ENCODE results near the gene CD200.

The CD200 gene

DNA sequence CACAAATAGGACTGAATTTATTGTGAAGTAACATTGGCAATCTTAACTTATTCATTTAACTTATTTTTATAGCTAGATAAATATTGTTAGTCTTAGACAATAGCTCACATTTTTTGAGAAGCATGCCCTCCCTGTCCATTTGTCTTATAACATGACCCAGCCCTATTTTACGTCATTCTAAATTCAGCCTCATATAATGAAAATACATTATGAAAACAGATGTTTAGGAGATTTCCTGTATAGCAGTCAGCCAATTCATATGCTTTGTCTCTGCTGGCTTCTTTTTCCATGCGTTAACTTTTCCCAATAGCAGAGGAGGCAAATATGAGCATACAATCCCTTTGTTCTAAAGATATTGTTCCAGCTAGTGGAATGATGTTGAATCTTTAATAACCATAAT, 29.3 kb downstream of the CD200 start:
- Histone ChIP-seq H3K27me3 (ENCODE audit: insufficient read depth, insufficient read length) (no peaks in the 10 kb centered on the region), H3K9ac (ENCODE audit: insufficient read length, low read depth) (no peak overlapping the region), H3K4me3 (ENCODE audit: insufficient read length, low read depth) (no peak overlapping the region), H3K4me1 (ENCODE audit: insufficient read depth, insufficient read length) (no peaks in the 10 kb centered on the region), H3K36me3 (ENCODE audit: insufficient read depth, insufficient read length, low read length) (peaks cover 22% of the 10 kb centered on the region), H3K9me3 (ENCODE audit: insufficient read depth, low read length) (no peaks in the 10 kb centered on the region)
- no peak for TF ChIP-seq SUZ12 (IDR thresholded peaks at IDR 0.05; ENCODE audit: extremely low read depth, insufficient read depth, insufficient read length)
- no peak for TF ChIP-seq YY1 (IDR thresholded peaks at IDR 0.05; ENCODE audit: insufficient read depth, insufficient read length)
- no peak for TF ChIP-seq ZNF274 (IDR thresholded peaks at IDR 0.05; ENCODE audit: low read depth, low read length)
- no peak for DNase-seq (ENCODE audit: low read depth, low spot score)

DNA sequence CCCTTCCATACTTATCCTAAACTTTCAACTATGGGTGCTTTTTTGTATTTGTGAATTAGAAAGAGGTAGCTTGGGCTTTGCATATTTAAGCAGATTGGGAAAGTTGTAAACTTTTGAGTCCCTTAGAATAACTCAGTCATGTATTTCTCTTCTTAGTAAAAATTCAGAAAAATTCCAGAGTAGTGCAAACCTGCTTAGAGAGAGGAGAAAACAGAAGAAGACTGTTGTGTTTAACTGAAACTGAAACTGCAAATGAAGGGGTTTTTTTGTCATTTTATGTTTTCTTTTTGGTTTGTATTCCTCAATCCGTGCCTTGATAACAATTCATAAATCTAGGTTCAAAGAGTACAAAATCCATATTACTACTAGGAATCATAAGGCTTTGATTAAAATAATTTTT, 31.3 kb downstream of the CD200 start:
- no peaks in the 10 kb centered on the region for H3K9me3 ChIP-seq (ENCODE audit: insufficient read depth, low read length)
- H3K4me3 ChIP-seq (ENCODE audit: insufficient read length, low read depth) = no peak overlapping the region
- no peak for DNase-seq (ENCODE audit: low read depth, low spot score)
- H3K27me3 ChIP-seq (ENCODE audit: insufficient read depth, insufficient read length) = no peaks in the 10 kb centered on the region
- no peak overlapping the region for H3K9ac ChIP-seq (ENCODE audit: insufficient read length, low read depth)
- peaks cover 20% of the 10 kb centered on the region for H3K36me3 ChIP-seq (ENCODE audit: insufficient read depth, insufficient read length, low read length)
- TF ChIP-seq YY1 (IDR thresholded peaks at IDR 0.05; ENCODE audit: insufficient read depth, insufficient read length) = no peak
- TF ChIP-seq SUZ12 (IDR thresholded peaks at IDR 0.05; ENCODE audit: extremely low read depth, insufficient read depth, insufficient read length) = no peak
- TF ChIP-seq ZNF274 (IDR thresholded peaks at IDR 0.05; ENCODE audit: low read depth, low read length) = no peak
- H3K4me1 ChIP-seq (ENCODE audit: insufficient read depth, insufficient read length) = no peaks in the 10 kb centered on the region

DNA sequence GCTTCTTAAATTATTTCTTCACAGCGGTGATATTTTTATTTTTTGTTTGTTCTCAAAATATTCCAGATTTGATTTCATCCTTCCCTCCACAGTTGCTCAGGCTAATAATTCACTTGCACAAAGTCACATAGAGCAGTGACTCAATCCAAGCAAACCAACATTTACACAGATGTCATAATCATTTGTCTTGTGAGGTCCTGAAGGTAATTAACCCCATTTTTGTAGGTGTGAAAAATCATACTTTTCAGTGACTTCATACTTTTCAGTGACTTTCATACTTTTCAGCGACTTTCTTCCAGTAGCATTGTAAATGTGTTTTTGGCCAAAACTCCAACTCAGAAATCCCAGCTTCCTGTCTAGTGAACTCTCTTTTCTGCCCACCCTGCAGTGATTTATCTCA, 32.1 kb downstream of the CD200 start:
- Histone ChIP-seq H3K4me3 (ENCODE audit: insufficient read length, low read depth) (no peak overlapping the region), H3K9ac (ENCODE audit: insufficient read length, low read depth) (no peak overlapping the region), H3K9me3 (ENCODE audit: insufficient read depth, low read length) (no peaks in the 10 kb centered on the region), H3K36me3 (ENCODE audit: insufficient read depth, insufficient read length, low read length) (peaks cover 20% of the 10 kb centered on the region), H3K27me3 (ENCODE audit: insufficient read depth, insufficient read length) (no peaks in the 10 kb centered on the region), H3K4me1 (ENCODE audit: insufficient read depth, insufficient read length) (no peaks in the 10 kb centered on the region)
- DNase-seq (ENCODE audit: low read depth, low spot score) = no peak
- no peak for TF ChIP-seq SUZ12 (IDR thresholded peaks at IDR 0.05; ENCODE audit: extremely low read depth, insufficient read depth, insufficient read length)
- TF ChIP-seq YY1 (IDR thresholded peaks at IDR 0.05; ENCODE audit: insufficient read depth, insufficient read length) = no peak
- TF ChIP-seq ZNF274 (IDR thresholded peaks at IDR 0.05; ENCODE audit: low read depth, low read length) = no peak

DNA sequence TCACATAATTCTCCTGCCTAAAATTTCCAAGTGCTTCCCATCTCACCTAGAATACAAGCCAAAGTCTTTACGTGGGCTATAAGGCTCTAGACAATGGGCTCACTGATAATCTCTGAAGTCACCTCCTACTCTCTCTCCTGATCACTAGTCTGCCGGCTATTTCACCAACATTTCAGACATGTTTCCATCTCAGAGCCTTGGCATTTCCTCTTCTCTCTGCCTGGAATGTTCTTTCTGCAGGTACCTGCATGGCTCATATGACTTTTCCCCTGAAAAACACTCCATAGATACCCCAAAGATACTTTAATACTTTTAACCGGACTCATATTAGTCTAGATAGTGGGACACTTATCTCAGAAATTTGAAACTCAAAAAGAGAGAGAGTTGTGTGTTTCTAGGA, 32.7 kb downstream of the CD200 start:
- TF ChIP-seq SUZ12 (IDR thresholded peaks at IDR 0.05; ENCODE audit: extremely low read depth, insufficient read depth, insufficient read length) = no peak
- no peak for TF ChIP-seq ZNF274 (IDR thresholded peaks at IDR 0.05; ENCODE audit: low read depth, low read length)
- no peak for TF ChIP-seq YY1 (IDR thresholded peaks at IDR 0.05; ENCODE audit: insufficient read depth, insufficient read length)
- H3K27me3 ChIP-seq (ENCODE audit: insufficient read depth, insufficient read length) = no peaks in the 10 kb centered on the region
- peaks cover 20% of the 10 kb centered on the region for H3K36me3 ChIP-seq (ENCODE audit: insufficient read depth, insufficient read length, low read length)
- H3K4me1 ChIP-seq (ENCODE audit: insufficient read depth, insufficient read length) = no peaks in the 10 kb centered on the region
- no peak overlapping the region for H3K9ac ChIP-seq (ENCODE audit: insufficient read length, low read depth)
- no peak for DNase-seq (ENCODE audit: low read depth, low spot score)
- no peak overlapping the region for H3K4me3 ChIP-seq (ENCODE audit: insufficient read length, low read depth)
- H3K9me3 ChIP-seq (ENCODE audit: insufficient read depth, low read length) = no peaks in the 10 kb centered on the region

DNA sequence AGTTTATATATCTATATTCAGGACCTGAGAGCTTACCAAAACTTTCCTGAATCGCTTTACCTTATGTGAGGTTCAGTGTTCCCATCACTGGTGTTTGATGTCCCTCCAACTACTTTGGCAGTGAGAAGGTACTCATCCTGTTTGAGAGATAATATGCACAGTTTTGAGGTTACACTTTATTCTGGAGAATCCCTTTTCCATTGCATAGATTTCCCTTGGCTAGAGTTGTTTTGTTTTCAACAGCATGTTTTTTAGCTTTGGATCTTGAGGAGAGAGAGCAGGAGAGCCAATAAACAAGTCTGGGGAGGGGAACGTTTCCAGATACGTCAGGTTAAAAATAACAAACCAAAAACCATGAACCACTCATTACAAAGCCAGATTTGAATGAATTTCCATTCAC, 33.6 kb downstream of the CD200 start:
- no peak for DNase-seq (ENCODE audit: low read depth, low spot score)
- no peak for TF ChIP-seq SUZ12 (IDR thresholded peaks at IDR 0.05; ENCODE audit: extremely low read depth, insufficient read depth, insufficient read length)
- no peak for TF ChIP-seq ZNF274 (IDR thresholded peaks at IDR 0.05; ENCODE audit: low read depth, low read length)
- TF ChIP-seq YY1 (IDR thresholded peaks at IDR 0.05; ENCODE audit: insufficient read depth, insufficient read length) = no peak
- no peaks in the 10 kb centered on the region for H3K27me3 ChIP-seq (ENCODE audit: insufficient read depth, insufficient read length)
- H3K36me3 ChIP-seq (ENCODE audit: insufficient read depth, insufficient read length, low read length) = peaks cover 19% of the 10 kb centered on the region
- no peak overlapping the region for H3K9ac ChIP-seq (ENCODE audit: insufficient read length, low read depth)
- H3K4me3 ChIP-seq (ENCODE audit: insufficient read length, low read depth) = no peak overlapping the region
- no peaks in the 10 kb centered on the region for H3K9me3 ChIP-seq (ENCODE audit: insufficient read depth, low read length)
- H3K4me1 ChIP-seq (ENCODE audit: insufficient read depth, insufficient read length) = no peaks in the 10 kb centered on the region

DNA sequence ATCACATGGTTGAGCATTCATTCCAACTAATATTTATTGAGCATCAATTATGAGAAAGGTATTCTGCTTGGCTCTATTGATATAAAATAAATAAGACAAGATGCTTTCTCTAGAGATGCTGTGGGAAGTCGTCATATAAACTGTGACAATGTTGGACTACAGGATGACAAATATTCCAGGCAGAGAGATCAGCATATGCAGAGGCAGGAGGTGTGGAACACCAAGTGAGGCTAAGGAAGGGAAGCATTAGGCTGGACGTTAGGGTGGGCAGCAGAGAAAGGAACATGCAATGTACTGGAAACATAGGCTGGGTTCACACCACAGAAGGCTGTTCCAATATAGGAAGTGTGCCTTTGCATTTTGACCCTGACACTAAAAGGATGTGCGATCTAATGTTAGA, 38.6 kb downstream of the CD200 start:
- Histone ChIP-seq H3K9me3 (ENCODE audit: insufficient read depth, low read length) (no peaks in the 10 kb centered on the region), H3K9ac (ENCODE audit: insufficient read length, low read depth) (no peak overlapping the region), H3K4me3 (ENCODE audit: insufficient read length, low read depth) (no peak overlapping the region), H3K27me3 (ENCODE audit: insufficient read depth, insufficient read length) (no peaks in the 10 kb centered on the region), H3K36me3 (ENCODE audit: insufficient read depth, insufficient read length, low read length) (no peaks in the 10 kb centered on the region), H3K4me1 (ENCODE audit: insufficient read depth, insufficient read length) (no peaks in the 10 kb centered on the region)
- TF ChIP-seq YY1 (IDR thresholded peaks at IDR 0.05; ENCODE audit: insufficient read depth, insufficient read length) (no peak), ZNF274 (IDR thresholded peaks at IDR 0.05; ENCODE audit: low read depth, low read length) (no peak), SUZ12 (IDR thresholded peaks at IDR 0.05; ENCODE audit: extremely low read depth, insufficient read depth, insufficient read length) (no peak)
- DNase-seq (ENCODE audit: low read depth, low spot score) = no peak

DNA sequence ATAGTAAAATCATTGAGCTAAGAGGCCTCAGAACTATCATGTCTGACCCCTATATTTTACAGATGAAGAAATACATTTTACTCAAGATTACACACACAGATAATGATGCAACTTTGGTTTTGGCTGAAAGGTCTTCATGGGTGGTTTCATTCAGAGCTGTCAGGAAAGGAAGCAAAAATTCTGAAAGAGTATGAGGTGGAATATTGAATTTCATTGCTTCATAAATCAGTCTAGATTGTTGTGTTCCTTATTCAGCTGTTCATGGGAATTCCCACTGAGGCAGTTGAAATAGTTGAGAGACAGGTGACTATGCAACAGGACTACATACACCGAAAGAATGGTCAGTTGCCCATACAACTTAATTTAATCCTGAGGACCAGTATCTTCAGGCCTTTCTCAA, 39.4 kb downstream of the CD200 start:
- H3K9ac ChIP-seq (ENCODE audit: insufficient read length, low read depth) = no peak overlapping the region
- no peak for DNase-seq (ENCODE audit: low read depth, low spot score)
- no peaks in the 10 kb centered on the region for H3K9me3 ChIP-seq (ENCODE audit: insufficient read depth, low read length)
- H3K27me3 ChIP-seq (ENCODE audit: insufficient read depth, insufficient read length) = no peaks in the 10 kb centered on the region
- H3K4me1 ChIP-seq (ENCODE audit: insufficient read depth, insufficient read length) = no peaks in the 10 kb centered on the region
- no peak overlapping the region for H3K4me3 ChIP-seq (ENCODE audit: insufficient read length, low read depth)
- H3K36me3 ChIP-seq (ENCODE audit: insufficient read depth, insufficient read length, low read length) = no peaks in the 10 kb centered on the region
- TF ChIP-seq SUZ12 (IDR thresholded peaks at IDR 0.05; ENCODE audit: extremely low read depth, insufficient read depth, insufficient read length) (no peak), ZNF274 (IDR thresholded peaks at IDR 0.05; ENCODE audit: low read depth, low read length) (no peak), YY1 (IDR thresholded peaks at IDR 0.05; ENCODE audit: insufficient read depth, insufficient read length) (no peak)

DNA sequence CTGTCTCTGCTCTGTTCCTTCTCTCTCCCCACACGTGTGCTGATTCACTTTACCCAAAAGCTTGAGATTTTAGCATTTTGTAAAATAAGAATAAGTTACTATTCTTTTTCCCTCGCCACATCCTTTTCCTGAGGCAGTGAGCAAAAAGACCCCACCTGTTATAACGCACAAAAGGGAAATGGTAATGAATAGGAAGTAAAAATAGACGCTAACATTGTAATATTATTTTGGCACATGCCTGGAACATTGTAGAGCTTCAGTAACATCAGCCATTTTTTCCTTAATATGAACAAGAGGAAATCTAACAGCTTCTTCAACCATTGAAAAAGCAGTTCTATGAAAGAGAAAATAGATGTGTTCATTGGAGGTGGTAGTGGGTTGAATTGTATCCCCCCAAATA, 40.5 kb downstream of the CD200 start:
- Histone ChIP-seq H3K36me3 (ENCODE audit: insufficient read depth, insufficient read length, low read length) (no peaks in the 10 kb centered on the region), H3K9me3 (ENCODE audit: insufficient read depth, low read length) (no peaks in the 10 kb centered on the region), H3K4me1 (ENCODE audit: insufficient read depth, insufficient read length) (no peaks in the 10 kb centered on the region), H3K9ac (ENCODE audit: insufficient read length, low read depth) (no peak overlapping the region), H3K27me3 (ENCODE audit: insufficient read depth, insufficient read length) (no peaks in the 10 kb centered on the region), H3K4me3 (ENCODE audit: insufficient read length, low read depth) (no peak overlapping the region)
- no peak for DNase-seq (ENCODE audit: low read depth, low spot score)
- TF ChIP-seq SUZ12 (IDR thresholded peaks at IDR 0.05; ENCODE audit: extremely low read depth, insufficient read depth, insufficient read length) = no peak
- no peak for TF ChIP-seq YY1 (IDR thresholded peaks at IDR 0.05; ENCODE audit: insufficient read depth, insufficient read length)
- TF ChIP-seq ZNF274 (IDR thresholded peaks at IDR 0.05; ENCODE audit: low read depth, low read length) = no peak

All from NT2/D1 (cell line).